Measurements from ENCODE around the gene TCFL5. TPM values are rescaled to one million over a fixed set of nuclear protein-coding genes. Genes with fewer than 3 reads are reported as not detected.

TCFL5 gene
- total RNA-seq, 1 donor = 23.7 TPM

GRCh38 chr20:62839816-62840215 is 21.8 kb downstream of the TCFL5 start:
- no peak for DNase-seq (ENCODE audit: low read depth)
- no peak for TF ChIP-seq CTCF (IDR thresholded peaks at IDR 0.05; ENCODE audit: insufficient read depth, low read length)
- no peak overlapping the region for H3K4me3 ChIP-seq (ENCODE audit: low read depth, low read length)

GRCh38 chr20:62839261-62839660 is 22.4 kb downstream of the TCFL5 start:
- no peak overlapping the region for H3K4me3 ChIP-seq (ENCODE audit: low read depth, low read length)
- TF ChIP-seq CTCF (IDR thresholded peaks at IDR 0.05; ENCODE audit: insufficient read depth, low read length) = no peak
- no peak for DNase-seq (ENCODE audit: low read depth)

GRCh38 chr20:62838128-62838891 is 23.3 kb downstream of the TCFL5 start:
- TF ChIP-seq CTCF (IDR thresholded peaks at IDR 0.05; ENCODE audit: insufficient read depth, low read length) = no peak
- no peak for DNase-seq (ENCODE audit: low read depth)
- H3K4me3 ChIP-seq (ENCODE audit: low read depth, low read length) = no peak overlapping the region

- DNase-seq (ENCODE audit: low read depth) = no peak
- H3K4me3 ChIP-seq (ENCODE audit: low read depth, low read length) = no peak overlapping the region
- no peak for TF ChIP-seq CTCF (IDR thresholded peaks at IDR 0.05; ENCODE audit: insufficient read depth, low read length)
Measured at GRCh38 chr20:62837790-62838127, 23.9 kb downstream of the TCFL5 start.

GRCh38 chr20:62836967-62837490 is 24.6 kb downstream of the TCFL5 start:
- no peak overlapping the region for H3K4me3 ChIP-seq (ENCODE audit: low read depth, low read length)
- TF ChIP-seq CTCF (IDR thresholded peaks at IDR 0.05; ENCODE audit: insufficient read depth, low read length) = no peak
- DNase-seq (ENCODE audit: low read depth) = no peak

- H3K4me3 ChIP-seq (ENCODE audit: low read depth, low read length) = no peak overlapping the region
- no peak for DNase-seq (ENCODE audit: low read depth)
- no peak for TF ChIP-seq CTCF (IDR thresholded peaks at IDR 0.05; ENCODE audit: insufficient read depth, low read length)
Measured at GRCh38 chr20:62835931-62836861, 25.4 kb downstream of the TCFL5 start.

Measured in fibroblast of the aortic adventitia (primary cell).